ENCODE data around the gene PHACTR1. TPM values are rescaled to one million over a fixed set of nuclear protein-coding genes. Genes with fewer than 3 reads are reported as not detected.
"Not testable (repeated sequence)": the region's sequence is repeated elsewhere in the genome, so short reads cannot be mapped to it uniquely, and the experiment has no call there.

PHACTR1 gene
- total RNA-seq, 1 donor from 2014 or later, result 4.3 TPM

DNA sequence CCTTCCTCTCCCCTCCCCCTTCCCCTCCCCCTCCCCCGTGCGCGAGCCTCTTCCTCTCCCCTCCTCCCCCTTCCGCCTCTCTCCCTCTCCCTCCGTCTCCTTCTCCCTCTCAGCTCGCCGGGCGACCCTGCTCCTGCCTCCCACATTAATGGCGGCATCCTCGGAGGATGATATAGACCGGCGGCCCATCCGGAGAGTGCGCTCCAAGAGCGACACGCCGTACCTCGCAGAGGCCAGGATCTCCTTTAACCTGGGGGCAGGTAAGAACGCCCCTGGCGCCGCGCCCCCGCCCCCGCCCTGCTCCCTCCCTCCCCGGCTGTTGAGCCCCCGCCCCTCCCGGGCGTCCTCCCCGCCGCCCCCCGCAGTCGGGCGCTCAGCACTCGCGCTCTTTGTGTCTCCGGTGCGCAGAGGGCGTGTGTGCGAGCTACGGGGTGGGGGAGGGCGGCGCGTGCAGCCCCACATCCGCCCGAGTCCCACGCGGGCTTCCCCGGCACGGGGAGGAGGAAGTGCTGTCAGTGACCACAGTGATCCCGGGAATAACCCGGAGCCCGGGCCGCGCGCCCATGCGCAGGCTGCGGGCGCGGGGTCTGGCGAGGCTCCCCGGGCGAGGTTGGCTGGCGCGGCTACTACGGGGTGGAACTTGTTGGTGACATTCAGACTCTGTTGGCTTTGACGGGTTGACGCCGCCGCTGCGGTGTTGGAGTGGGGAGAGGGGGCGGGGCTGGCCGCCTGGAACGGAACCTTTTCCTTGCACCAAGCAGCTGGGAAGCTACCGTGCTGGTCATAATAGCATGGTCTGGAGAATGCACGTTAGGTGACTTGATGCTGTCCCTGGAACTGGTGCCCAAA, 33.2 kb downstream of the PHACTR1 start:
- intact Hi-C loops (cut with micrococcal nuclease), result no loop called here

DNA sequence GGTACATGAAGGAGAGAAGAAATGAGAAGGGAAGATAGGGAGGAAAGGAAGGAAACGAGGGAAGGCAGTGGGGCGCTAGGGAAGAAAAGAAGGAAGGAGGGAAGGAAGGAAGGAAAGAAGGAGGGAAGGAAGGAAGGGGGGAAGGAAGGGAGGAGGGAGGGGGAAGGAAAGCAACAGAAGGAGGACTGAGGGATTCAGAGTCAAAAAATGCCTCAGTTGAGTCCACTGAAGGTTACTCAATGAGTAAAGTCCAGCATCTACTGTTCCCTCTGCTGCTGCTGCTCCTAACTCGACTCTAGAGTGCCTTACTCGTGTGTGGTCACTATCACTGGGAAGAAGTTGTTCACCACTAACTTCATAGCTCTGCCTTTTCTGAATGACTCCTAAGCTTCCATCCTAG, 33.8 kb downstream of the PHACTR1 start:
- intact Hi-C loops (cut with micrococcal nuclease), result no loop called here

DNA sequence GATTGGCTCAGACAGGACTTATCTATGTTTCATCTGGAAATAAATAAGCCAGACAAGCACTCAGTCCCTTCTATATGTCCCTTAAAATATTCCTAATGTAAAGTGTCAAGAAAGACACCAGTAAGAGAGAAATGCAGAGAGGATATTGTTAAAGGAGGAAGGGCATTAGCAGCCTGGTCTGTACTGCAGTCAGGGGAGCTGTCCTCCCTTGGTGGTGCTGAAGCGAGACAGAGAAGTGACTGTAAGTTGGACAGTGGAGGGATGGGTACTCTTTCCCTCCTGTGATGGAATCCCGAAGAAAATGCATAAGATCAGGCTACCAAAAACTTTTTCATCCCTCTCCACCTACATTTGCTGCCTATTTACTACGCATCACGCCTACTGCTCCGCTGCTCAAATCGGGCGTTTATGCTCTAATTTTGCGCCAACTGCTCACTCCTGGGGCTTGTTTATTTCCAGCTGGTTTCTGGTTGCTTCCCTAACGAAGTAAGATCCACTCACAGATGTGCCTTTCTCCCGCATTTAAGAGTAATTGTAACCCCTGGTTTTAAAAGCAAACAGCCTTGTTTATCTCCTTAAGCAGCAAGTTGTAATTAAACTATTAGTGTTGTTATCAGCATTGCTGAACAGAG, 35.2 kb downstream of the PHACTR1 start:
- intact Hi-C loops (cut with micrococcal nuclease), result no loop called here

DNA sequence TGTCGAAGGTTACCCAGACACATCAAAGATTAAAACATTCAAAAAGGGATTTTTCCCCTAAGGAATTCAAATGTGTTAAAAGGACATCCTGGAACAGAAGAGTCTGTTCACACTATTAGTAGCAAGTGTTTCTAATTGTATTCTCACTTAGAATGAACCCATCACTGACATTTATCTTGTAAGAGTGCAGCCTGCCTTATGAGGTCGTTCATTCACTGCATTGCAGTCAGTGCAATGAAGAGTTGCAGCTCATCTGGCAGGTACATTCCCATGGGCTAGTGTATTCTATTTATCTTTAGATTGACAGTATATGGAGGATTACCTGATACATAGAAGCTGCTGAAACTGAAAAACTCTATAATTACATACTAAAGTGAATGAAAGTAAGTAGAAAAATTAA, 36.5 kb downstream of the PHACTR1 start:
- intact Hi-C loops (cut with micrococcal nuclease), result no loop called here

DNA sequence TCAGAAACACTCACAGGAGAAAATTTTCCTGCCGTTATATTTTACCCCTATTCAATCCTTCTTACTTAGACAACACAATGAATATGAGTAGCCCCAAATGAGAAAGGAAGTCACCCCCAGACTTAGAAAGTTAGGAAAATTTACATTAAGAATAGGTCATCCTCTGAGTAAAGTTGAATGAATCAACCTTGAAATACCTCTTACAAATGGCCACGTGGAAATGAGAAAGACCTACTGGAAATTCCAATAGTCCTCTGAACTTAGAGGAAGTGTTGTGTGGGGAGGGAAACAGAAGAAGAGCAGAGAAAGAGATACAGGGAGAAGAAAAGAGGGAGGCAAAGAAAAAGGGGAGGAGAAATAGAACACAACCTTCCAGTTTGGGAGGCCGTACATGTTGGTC, 43.7 kb downstream of the PHACTR1 start:
- intact Hi-C loops (cut with micrococcal nuclease), result no loop called here

DNA sequence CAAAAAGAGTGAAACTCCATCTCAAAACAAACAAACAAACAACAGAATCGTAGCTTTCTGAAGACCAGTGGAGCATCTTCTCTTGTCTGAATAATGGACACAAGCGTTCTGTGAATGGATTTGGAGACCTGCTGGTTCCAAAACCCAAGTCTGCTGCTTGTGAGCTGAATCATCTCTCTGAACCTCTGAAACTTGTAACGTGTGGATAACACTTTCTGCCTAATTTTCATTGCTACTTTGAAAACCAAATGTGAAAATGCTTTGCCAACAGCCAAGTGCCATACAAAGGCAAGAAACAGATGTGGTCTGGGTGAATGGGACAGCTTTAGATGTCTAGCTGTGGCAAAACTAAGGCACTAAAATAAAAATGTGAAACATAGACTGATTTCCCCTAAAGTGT, 44.3 kb downstream of the PHACTR1 start:
- intact Hi-C loops (cut with micrococcal nuclease), result no loop called here

DNA sequence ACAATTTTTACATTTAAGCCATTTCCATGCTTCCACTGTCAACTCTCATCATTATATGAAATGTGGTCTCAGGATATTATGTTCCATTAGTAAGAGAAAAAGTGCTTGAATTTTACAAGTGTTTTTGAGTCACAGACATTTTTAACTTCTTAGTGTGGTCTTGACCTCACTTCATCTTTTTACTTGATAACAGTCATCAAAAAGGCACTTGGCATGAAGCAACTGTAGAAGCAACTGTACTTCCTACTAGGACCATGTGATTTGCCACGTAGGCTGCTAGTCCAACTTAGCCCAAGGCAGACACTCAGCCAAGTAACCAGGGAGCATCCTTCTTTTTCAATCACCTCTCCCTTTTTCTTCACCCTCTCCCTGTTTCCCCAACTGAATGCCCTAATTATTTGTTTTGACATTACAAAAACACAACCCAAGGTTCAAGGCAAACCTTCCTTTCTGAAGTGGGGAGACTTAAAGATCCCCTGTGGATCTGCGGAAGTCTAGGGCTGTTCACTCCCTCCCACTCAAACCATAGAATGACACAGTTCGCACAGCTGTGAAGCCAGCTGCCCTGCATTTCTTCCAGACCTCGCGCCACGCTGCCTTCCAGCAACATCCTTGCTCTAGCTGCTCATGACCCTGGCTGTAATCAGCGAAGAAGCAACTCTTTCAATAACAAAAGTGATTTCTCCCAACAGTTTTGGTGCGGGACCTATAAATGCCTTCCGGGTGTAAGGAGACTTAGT, 45.0 kb downstream of the PHACTR1 start:
- intact Hi-C loops (cut with micrococcal nuclease), result no loop called here

DNA sequence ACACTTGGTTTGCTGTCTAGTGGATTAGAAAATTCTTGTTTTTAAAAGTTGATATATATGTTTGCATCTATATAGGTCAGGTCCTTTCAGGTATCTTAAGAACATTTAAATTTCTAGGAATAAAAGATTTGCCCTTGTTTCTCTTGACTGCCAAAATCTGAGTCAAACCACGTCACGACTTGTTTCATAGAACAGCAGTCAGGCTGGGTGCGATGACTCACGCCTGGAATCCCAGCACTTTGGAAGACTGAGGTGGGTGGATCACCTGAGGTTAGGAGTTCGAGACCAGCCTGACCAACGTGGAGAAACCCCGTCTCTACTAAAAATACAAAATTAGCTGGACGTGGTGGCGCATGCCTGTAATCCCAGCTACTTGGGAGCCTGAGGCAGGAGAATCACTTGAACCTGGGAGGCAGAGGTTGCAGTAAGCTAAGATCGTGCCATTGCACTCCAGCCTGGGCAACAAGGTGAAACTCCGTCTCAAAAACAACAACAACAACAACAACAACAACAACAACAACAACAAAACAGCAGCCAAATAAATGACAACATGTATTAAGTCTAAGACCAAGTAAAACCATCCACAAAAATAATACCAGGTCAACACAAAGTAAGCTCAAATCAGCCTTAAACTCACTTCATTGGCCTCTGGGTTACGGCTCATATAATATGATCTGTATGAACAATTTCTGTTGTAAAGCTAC, 46.3 kb downstream of the PHACTR1 start:
- intact Hi-C loops (cut with micrococcal nuclease), result not testable (repeated sequence)

DNA sequence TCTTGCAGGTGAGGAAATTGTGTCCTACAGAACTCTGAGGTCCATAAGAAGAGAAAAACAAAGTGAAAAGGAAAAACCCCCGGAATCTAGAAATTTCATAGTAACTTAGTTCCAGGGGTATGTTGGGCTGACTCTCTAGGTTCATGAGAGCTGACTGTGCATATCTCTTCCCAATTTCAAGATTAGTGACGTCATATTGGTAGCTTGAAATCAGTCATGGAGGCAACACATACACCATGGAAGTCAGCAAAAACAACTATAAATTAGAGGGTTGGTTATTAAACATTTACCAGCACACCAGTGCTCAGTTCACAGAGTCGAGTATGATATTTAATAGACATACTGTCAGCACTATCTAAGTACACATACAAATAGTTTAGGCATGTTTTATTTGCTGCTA, 49.8 kb downstream of the PHACTR1 start:
- intact Hi-C loops (cut with micrococcal nuclease), result no loop called here

DNA sequence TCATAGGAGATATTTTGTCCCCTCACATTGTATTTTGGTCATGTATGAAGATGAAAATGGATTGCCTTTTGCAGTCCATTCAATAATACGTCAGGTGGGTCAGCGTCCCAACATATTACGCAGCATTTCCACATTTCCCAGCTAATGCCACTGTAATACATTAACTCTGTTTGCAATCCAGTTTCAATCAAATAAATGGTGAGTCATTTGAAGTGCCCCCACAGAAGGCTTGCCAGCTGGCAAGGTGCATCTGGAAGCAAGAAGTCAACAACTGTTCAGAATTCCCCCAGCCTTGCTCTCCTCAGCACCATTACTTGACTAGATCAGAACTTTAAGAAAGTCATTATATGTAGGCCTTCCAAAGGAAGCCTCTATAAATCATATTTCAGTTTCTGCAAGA, 50.4 kb downstream of the PHACTR1 start:
- intact Hi-C loops (cut with micrococcal nuclease), result no loop called here

DNA sequence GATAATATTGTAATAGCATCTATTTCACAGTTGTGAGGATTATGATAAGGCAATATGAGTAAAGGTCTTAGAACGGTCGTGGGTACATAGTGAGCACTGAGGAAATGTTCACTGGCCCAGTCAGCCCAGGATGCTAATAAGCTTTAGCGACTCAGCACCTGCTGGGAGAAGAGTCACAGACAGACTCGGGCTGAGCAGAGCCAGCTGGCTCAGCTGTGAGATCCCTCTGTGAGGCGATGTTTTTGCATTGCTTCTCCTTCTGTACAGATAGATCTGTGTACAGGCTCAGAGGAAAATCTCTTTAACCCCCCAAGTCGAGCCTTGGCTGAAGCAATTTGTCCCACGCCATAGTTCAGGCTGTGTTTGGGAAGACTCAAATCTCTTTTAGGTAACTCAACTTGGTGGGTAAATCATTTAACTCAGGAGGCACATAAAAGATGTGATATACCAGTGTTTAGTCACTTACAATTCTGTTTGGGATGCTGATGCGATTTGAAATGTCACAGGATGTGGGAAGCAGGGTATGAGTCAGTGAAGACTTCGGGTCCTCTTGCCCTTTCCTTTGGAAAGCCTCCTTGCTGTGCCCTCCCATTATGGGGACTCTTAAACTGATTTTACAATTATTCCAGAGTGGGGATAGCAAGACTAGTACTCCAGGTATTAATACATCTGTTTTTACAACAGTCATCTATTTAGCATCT, 53.1 kb downstream of the PHACTR1 start:
- intact Hi-C loops (cut with micrococcal nuclease), result no loop called here

DNA sequence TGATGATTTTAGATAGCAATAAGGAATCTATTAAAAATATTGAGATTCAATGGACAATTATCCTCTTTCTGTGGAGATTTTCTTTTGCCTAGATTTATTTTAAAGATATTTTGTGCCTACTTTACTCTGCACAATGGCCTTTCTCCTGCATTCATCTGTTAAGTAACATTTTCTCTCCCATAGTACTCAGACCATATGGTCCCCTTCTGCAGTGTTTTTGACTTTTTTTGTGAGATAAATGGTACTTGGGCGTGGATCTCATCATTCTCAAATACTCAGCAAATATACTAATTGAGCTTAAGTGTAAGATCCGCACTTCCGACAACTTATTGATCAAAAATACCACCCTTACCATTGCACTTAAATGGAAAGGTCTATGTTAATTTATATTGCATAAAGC, 55.8 kb downstream of the PHACTR1 start:
- intact Hi-C loops (cut with micrococcal nuclease), result no loop called here

DNA sequence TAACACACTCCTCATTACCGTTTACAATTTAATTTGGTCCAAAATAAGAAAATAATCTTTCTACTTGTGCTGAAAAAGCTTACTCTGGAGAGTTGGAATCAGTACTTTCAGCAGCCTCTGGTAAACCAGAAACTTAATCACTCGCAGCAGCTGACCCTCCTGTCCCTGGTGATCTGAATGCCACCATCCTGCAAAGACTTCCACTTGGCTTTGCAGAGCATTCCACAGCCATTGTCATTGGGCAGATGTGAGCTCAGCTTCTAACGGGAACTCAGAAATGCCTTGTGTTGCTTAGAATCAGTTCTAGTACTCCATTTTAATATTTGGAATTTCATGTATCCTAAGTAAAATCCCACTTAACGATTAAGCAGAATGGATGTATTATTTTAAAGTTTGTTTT, 59.7 kb downstream of the PHACTR1 start:
- intact Hi-C loops (cut with micrococcal nuclease), result no loop called here

DNA sequence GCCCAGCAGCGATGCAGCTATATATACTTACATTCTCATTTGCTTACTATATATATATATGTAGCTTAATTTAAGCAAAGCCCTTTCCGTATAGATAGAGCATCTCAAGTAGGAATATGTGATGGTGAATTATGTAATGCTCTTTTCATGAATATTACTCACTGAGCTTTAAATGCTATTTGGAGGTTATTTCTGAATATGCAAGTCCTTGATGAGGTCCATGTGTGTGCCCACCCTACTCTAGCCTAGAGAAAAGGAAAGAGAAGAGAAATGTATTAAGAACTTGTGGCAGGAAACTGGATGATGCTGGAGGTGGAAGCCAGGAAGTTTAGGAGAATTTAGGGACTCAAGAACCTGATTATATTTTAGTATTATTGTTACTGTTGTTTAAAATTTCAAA, 63.2 kb downstream of the PHACTR1 start:
- intact Hi-C loops (cut with micrococcal nuclease), result no loop called here

DNA sequence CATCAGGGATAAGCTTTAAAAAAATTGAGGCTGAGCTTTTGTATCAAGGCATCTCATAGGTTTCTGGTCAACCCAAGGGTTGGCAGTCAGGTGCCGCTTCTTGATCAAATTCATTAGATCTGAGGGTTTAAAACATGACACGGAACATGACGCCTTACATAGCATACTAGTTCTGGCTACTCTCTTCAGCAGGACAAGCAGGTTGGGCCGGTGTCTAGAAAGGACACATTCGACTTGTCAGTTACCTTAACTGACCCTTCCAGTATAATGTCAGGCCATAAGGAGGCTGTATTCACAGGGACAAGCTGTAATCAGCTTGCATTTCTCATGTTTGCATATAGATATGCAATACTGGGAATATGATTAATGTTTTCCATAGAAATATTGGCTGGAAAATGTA, 65.6 kb downstream of the PHACTR1 start:
- intact Hi-C loops (cut with micrococcal nuclease), result no loop called here

DNA sequence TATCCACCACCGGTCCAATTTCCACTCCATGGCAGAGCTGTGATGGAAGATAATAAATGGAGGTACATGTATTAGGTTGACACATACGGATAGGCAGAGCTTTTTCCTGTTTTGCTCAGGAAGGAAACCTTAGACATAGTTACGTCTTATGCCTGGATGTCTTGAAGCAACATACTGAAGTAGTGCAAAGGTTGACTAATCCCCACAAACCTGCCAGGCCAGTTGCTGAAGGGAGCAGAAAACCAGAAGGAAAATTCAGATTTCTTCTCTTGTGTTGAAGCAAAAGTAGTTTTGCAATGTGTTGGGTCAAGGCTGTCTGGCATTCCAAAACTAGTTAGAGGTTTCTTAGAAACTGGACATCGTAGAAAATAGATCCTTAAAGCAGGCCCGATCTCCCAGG, 68.7 kb downstream of the PHACTR1 start:
- intact Hi-C loops (cut with micrococcal nuclease), result no loop called here

DNA sequence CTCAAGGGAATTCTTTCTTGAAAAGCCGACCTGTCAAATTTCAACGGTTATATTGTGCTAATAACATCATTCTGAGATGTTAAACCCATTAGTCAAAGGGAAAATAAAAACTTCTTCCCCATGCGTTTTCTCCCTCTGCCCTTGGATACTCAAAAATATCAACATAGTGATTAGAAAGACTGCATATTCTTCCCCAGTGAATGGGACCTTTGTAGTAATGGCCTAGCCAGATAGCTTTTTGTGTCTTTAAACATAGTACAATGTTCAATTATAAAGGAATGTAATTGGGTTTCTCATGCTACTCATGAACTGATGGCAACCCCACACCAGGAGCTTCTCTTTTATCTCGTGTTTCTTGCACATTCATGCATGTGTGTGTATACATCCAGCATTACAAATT, 69.4 kb downstream of the PHACTR1 start:
- intact Hi-C loops (cut with micrococcal nuclease), result no loop called here

DNA sequence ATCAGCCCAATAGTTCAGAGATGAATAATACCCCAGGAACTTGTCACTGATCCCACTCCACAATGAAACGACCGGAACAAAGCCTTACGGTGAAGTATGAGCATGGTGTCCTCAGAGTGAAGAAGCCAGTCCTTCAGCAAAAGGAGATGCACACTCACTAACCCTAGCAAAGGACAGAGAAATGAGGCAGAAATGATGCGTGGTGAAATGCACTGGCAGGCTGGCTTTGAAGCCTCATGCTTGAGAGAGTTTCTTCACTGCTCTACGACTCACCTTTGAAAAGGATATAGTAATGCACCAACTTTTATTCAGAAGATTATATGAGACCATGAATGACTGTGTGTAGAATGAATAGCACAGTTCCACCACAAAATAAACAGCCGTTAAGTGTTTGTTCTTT, 74.8 kb downstream of the PHACTR1 start:
- intact Hi-C loops (cut with micrococcal nuclease), result no loop called here

DNA sequence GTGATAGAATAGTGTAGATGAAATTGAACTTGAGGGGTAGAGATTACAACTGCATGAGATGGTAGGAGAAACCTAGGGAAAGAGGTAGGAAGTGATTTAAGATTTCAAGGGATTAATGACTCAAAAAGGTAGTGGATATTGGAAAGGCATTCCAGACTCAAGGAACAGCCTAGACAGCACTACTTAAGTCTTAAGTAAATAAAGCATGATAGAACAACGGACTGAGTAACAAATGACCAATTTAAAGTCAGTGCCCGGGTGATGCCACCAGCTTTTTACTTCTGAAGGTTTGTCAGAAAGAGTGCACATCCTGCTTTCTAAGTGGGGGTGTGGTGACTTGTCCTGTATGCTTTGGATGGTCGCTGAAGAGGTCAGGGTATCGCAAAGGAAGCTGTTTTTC, 81.8 kb downstream of the PHACTR1 start:
- intact Hi-C loops (cut with micrococcal nuclease), result no loop called here

DNA sequence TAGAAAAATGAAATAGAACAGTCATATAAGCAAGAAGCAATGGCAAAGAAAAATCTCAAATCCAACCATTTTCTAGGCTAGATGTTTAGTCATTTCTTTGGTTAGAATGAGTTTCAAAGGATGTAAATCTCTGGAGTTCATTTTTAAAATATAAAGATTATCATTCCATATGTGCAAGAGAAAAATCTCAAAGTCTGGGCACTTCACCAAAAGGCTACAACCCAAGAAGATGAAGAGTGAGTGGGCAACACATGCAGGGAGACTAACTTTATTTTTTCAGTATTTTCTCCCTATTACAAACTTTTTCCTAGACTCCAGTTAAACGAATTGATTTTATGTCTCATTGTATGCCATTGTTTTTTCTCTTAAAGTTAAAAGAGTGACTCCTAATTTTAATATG, 83.6 kb downstream of the PHACTR1 start:
- intact Hi-C loops (cut with micrococcal nuclease), result no loop called here

DNA sequence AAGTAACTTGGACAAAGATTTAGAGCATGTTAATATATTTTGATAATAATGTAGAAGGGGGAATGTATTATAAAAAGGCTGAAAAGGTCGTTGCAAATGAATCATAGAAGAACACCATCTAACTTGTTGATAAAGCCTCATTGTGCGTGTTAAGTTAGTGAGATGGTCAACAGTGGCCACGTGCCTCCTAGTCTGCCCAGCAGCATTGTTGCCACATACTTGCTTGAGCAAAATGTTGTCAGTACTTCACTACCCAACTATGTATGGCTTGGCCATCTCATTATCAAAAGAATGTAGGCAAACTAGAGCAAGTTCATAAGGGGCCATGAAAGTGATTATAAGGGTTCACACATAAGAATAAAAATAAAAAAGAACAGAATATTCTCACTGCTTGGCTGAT, 84.6 kb downstream of the PHACTR1 start:
- intact Hi-C loops (cut with micrococcal nuclease), result no loop called here
